Raji (cell line): ENCODE measurements around the gene ATF1.

Source experiments
- POLR2A ChIP-seq: IDR thresholded peaks from 2 replicates; pipeline ENCODE4 v1.6.1; 2011; ENCODE audit warnings: low read depth, low read length, control low read depth; ENCODE audit not compliant: insufficient read depth

ATF1 gene

DNA sequence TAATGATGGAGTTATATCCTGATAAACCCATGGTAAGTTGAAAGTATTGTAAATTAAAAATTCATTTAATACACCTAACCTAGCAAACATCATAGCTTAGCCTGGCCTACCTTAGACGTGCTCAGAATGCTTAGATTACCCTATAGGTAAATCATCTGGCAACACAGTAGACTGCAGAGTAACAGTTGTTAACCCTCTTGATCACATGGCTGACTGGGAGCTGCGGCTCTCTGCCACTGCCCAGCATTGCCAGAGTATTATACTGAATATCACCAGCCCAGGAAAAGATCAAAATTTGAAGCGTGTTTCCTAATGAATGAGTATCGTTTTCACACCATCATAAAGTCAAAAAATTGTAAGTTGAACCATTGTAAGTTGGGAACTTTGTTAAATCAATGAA is 61.0 kb downstream of the ATF1 start:
- no peak for TF ChIP-seq POLR2A

DNA sequence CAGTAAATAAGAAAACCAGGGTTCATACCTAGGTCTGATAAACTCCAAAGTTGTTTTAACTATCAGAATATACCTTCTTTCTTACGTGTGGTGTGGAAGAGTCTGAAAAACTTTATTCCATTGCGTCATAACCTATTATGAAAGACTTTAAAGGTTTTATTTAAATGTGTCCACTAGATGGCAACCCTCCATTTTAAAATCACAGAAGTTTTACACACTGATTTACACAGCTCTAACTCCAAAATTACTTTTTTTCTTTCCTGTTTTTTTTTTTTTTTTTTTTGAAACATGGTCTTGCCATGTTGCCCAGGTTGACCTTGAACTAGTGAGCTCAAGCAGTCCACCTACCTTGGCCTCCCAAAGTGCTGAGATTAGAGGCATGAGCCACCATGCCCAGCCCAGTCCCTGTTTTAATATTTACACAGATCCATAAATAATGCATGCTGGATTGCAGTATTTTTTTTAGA is 61.5 kb downstream of the ATF1 start:
- TF ChIP-seq POLR2A, result no peak

- TF ChIP-seq POLR2A, result no peak
Measured at GRCh38 chr12:50828121-50828520, 64.2 kb downstream of the ATF1 start.

DNA sequence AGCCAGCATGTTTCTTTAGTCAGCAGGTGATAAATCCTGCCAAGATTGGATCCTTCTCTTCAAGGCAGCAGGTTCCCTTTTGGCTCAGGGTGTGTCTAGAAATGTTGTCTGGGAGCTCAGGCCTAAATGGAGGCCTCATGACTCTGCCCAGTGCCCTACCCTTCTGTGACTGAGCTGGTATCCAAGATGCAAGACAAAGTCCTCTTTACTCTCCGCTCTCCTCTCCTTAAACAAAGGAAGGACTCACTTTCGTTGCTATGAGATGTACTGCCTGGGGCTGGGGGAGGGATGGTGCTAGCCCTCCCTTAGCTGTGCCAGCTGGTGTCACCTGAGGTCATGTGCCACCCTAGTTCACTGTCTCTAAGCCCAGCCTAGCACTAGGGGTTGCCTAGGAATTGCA is 65.0 kb downstream of the ATF1 start:
- no peak for TF ChIP-seq POLR2A

- TF ChIP-seq POLR2A, result no peak
Measured at GRCh38 chr12:50839042-50839441, 75.1 kb downstream of the ATF1 start.

DNA sequence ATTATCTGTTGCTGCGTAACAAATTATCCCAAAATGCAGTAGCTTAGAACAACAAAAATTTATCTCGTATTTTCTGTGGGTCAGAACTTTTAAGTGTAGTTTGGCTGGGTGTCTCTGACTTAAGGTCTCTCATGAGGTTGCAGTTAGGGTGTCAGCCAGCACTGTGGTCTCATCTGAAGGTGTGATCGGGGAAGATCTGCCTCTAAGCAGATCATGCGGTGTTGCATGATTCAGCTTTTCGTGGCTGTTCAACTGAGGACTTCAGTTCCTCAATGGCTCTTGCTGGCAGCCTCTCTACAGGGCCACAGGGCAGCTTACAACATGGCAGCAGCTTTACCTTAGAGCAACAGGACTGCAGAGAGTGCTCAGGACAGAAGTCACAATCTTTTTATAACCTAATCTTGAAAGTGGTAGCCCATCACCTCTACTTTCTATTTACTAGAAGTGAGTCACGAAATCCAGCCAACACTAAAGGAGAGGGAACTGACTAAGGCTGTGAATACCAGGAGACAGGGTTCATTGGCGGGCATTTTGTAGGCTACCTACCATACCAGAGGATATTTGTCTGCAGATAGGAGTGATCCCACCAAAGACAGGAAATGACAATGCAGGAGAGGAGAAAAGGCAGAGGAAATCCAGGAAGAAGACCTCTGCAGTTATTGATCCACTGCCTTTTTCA is 77.0 kb downstream of the ATF1 start:
- TF ChIP-seq POLR2A, result no peak

DNA sequence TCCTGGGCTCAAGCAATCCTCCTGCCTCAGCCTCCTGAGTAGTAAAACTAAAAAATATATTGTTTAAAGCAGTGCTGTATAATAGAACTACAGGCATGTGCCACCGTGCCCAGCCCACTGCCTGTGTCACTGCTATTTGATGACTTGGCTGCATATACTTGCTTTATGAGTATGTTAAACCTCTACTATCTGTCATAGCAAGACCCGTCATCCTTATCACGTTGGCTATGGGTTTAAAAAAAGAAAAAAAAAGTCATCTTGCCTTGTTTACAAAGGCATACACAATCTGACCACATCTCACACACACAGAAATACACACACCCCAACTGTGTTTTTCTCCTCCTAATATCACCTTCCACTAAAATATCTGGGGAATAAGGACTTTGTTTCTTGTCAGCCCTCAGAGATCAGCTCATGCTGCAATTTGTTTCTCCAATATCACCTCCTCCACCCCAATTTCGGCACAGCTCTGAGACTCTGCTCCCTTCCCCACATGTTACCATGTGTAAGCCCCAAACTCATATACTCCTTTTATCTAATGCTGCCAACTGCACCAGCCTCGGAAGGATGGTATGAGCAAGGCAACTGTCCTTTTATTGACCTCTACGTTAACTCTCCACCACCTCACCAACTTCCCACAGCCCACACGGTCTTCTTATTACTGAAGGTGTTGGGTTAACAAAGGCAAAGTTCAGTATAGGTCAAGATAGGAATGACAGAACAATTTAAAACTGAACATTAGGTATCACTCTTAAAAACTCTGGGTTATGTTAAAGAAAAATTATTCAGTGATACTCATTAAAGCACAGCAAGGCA is 78.0 kb downstream of the ATF1 start:
- TF ChIP-seq POLR2A, result no peak

DNA sequence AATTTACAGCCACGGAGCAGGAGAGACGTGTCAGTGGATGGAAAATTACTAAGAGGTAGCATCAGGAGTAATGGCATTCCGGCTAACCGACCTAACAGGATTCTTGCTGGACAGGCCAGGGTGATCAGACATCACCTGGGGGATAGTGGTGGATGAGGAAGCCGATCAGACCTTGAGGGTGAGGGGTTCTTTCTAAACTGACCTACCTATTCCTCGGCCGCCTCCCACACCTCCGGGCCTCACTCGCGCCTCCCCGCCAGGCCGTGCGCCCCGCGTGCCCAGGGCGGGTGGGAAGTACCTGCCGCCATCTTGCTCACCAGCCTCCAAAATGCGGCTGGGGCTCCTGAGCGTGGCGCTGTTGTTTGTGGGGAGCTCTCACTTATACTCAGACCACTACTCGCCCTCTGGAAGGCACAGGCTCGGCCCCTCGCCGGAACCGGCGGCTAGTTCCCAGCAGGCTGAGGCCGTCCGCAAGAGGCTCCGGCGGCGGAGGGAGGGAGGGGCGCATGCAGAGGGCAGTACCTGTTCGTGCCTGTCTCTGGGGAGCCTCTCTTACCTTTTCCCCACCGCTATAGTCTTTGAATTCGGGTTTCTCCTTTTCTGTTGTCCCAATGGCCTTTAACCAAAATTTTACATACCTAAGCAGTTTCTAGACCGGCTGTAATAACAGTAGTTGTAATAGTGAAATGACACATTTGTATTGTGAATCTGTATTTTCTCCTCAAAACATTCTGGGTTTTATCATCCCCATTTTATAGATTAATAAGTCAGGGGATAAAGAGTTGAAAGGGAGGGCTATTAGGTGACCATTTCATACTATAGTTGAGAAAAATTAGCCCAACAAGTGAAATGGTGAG is 79.0 kb downstream of the ATF1 start, which contains the start of gene TMPRSS12:
TMPRSS12 (plus strand) TSS at position 290 of the 857 bp plus-strand sequence; CDS start at position 329, 39 bp downstream.
- no peak for TF ChIP-seq POLR2A

- no peak for TF ChIP-seq POLR2A
Measured at GRCh38 chr12:50845021-50845647, 81.2 kb downstream of the ATF1 start.

DNA sequence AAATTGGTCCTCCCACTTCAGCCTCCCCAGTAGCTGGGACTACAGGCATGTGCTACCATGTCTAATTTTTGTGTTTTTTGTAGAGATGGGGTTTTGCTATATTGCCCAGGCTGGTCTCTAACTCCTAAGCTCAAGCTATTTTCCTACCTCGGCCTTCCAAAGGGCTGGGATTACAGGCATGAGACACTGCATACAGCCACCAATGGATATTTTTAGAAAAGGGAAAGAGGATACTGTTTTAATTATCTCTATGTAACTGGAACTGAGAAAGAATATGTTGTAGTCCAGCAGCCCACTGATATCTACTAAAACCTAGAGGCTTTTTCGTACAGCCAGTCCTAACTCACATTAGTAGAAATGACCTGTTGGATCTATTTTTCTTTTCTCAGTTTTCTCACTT is 85.1 kb downstream of the ATF1 start:
- no peak for TF ChIP-seq POLR2A

- no peak for TF ChIP-seq POLR2A
Measured at GRCh38 chr12:50859621-50860310, 95.9 kb downstream of the ATF1 start.

- no peak for TF ChIP-seq POLR2A
Measured at GRCh38 chr12:50862316-50862715, 98.4 kb downstream of the ATF1 start.

DNA sequence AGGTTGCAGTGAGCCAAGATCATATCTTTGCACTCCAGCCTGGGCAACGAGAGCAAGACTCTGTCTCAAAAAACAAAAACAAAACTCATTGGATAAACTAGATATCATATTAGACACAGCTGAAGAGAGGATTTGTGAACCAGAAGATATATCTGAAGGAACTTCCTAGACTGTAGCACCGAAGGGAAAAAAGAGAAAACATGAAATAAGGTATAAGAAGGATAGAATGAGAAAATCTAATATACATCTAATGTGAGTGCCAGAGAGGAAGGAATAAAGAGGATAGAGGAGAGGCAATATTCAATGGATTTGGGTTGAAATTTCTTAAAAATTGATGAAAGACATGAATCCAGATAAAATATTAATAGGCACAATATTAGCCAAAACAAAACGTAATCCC is 101.4 kb downstream of the ATF1 start:
- TF ChIP-seq POLR2A, result no peak
